Mammary epithelial cell (primary cell): Measurements from ENCODE around the gene TMEM132A.

ENCODE experiments used
- EZH2 ChIP-seq: IDR thresholded peaks from 2 replicates; pipeline ENCODE4 v1.6.1; 2012; ENCODE audit warnings: low read length, inconsistent platforms, borderline replicate concordance
- TF ChIP-seq, protein P1 (sequence below), 2 donors: IDR thresholded peaks in 1 of 2; conservative IDR thresholded peaks in 1 of 2; 2 replicates each; pipeline ENCODE4 v1.5.1; 2011 to 2012; ENCODE audit warnings: inconsistent platforms in 2 of 2, low read length in 2 of 2, mild to moderate bottlenecking in 2 of 2, control low read depth in 1 of 2, low read depth in 1 of 2; ENCODE audit not compliant: insufficient read depth in 1 of 2; ENCODE audit errors: extremely low read depth in 1 of 2

GRCh38 chr11:60974726-60975125 is 50.5 kb downstream of the TMEM132A start:
- TF ChIP-seq, protein P1, sequence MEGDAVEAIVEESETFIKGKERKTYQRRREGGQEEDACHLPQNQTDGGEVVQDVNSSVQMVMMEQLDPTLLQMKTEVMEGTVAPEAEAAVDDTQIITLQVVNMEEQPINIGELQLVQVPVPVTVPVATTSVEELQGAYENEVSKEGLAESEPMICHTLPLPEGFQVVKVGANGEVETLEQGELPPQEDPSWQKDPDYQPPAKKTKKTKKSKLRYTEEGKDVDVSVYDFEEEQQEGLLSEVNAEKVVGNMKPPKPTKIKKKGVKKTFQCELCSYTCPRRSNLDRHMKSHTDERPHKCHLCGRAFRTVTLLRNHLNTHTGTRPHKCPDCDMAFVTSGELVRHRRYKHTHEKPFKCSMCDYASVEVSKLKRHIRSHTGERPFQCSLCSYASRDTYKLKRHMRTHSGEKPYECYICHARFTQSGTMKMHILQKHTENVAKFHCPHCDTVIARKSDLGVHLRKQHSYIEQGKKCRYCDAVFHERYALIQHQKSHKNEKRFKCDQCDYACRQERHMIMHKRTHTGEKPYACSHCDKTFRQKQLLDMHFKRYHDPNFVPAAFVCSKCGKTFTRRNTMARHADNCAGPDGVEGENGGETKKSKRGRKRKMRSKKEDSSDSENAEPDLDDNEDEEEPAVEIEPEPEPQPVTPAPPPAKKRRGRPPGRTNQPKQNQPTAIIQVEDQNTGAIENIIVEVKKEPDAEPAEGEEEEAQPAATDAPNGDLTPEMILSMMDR (conservative IDR thresholded peaks at IDR 0.05 in 1 of 2, IDR thresholded peaks at IDR 0.05 in 1 of 2; ENCODE audit: extremely low read depth in 1 of 2, insufficient read depth in 1 of 2, low read depth in 1 of 2, low read length in 2 of 2): no peak
- no peak for TF ChIP-seq EZH2
